Stimulated activated CD4-positive, alpha-beta T cell treated with anti-CD3 and anti-CD28 coated beads, Interleukin-1b, Interleukin-23, amount 100 ng/mL, for 4 hours (primary cell): ENCODE results near the gene SLC22A13.
"Not testable (repeated sequence)": the region's sequence is repeated elsewhere in the genome, so short reads cannot be mapped to it uniquely, and the experiment has no call there.

ENCODE experiments used
- DNase-seq, 2 donors: peaks; one replicate each; pipeline ENCODE4 v3.0.0-alpha.2; 2020; ENCODE audit warnings: low read depth in 2 of 2

Gene SLC22A13

DNA sequence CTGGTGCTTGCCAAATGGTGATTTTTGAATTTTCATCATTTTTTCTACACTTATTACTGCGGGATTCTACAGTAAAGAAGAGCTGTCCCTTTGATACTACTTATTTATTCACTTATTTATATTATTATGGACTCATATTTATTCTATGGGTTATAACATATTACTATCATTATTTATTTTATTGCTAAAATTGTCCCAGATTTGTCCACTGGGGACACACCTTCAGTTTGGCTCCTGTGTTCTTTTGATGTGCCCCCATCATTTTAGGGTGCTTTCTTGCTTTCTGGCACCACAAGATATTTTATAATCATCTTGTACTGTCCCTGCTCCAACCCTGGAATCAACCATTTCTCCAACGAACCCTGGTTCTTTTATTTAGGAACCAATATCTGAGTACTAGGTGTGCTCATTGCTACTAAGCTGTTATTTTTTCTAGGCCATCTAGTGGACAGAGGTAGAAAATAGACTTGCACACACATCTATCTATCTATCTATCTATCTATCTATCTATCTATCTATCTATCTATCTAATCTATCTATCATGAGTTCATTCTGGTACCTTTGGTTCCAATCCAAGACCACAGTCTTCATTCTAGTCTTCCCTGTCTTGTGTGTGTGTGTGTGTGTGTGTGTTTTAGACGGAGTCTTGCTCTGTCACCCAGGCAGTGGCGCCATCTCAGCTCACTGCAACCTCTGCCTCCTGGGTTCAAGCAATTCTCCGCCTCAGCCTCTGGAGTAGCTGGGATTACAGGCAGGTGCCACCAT is 32.5 kb downstream of the SLC22A13 start:
- DNase-seq: no peak

DNA sequence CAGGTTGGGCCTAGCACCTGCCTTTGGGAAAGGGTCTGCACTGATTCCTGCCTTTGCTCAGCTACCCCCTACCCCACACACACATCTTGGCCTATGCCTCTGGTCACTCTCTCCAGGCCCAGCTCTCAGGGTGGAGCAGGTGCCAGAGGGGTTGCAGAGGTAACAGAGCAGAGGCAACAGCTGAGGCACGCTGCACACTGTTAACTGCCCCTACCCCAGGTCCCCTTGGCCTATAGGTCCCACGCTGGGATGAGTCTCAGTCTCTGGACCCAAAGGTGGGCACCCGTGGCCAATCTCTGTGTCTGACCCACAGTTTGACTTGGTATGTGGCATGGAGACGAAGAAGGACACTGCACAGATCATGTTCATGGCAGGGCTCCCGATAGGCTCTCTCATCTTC is 41.3 kb downstream of the SLC22A13 start:
- DNase-seq: no peak

DNA sequence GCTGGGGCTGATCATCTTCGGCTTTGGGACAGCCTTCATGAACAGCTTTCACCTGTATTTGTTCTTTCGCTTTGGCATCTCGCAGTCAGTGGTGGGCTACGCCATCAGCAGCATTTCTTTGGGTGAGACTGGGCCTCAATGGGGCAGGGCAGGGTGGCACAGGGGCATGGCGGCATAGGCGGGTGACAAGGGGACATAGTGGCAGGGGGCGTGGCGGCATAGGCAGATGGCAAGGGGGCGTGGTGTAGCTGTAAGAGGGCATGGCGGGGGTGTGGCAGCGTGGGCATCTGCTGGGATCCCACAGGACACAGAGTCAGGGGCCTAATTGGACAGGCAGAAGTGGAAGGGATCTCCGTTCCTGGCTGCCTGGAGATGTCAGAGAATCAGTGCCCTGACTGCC is 42.0 kb downstream of the SLC22A13 start:
- DNase-seq: no peak

DNA sequence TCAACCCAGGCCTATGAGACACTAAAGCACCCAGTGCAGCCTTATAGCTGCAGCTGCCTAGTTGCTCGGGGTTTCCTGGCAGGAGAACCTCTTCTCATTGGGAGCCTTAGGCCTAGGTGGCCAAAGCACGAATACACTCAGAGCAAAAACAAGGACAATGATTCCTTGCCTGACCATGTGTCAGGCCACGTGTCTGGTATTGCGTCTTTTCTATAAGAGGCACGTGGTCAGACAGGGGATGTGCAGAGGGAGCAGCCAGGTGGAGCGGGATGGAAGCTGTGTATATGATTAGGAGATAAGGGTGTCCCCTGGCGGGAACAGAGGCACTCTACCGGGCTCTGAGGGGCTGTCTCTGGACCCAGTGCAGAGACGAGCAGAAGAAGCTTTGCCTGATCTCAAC is 42.8 kb downstream of the SLC22A13 start:
- no peak for DNase-seq

DNA sequence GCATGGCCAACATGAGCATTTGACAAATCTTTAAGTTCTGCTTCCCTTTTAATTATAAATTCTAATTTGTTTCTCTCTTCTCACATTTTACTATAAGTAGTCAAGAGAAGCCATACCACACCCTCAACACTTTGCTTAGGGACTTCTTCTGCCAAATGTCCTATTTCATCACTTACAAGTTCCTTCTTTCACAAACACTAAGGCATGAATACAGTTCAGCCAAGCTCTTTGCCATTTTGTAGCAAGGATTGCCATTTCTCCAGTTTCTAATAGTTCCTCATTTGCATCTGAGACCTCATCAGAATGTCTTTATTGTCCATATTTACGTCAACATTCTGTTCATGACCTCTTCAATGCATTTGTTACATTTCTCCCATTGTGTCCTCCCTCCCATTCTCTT is 45.9 kb downstream of the SLC22A13 start:
- DNase-seq: no peak

DNA sequence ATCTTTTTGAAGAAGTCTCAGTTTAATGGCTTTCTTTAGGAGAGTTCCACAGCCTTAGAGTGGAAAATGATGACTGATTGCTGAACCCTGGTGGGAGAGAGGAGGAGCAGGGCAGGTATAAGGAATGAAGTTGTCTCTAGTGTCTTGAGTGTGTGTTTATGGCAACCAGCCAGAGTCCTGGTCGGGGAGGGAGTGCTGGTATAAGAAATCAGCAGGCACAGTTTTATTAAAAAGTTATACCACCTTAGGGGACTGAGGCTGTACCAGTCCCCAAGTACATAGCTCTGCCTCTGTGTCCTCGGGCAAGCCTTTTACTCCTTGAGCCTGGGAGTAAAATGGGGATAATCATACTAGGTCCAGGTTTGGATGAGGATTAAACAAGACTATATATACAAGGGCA is 46.3 kb downstream of the SLC22A13 start:
- no peak for DNase-seq

DNA sequence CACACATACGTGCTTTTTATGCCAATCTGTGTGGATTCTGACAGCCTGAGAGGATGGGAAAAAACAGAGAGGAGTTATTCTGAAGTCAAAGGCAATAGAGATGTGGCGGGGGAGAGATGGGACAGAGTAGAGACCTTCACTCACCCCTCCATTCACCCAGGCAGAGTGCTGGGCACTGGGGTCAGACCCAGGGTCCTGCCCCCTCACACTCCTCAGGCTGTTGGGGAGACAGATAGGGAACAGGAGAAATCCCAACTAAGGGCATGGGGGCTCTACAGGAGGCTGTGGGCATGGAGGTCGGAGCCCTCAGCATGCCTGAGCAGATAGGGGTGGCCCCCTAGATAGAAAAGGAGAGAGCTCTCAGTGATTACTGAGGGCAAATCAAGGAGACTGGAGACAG is 46.7 kb downstream of the SLC22A13 start:
- no peak for DNase-seq

DNA sequence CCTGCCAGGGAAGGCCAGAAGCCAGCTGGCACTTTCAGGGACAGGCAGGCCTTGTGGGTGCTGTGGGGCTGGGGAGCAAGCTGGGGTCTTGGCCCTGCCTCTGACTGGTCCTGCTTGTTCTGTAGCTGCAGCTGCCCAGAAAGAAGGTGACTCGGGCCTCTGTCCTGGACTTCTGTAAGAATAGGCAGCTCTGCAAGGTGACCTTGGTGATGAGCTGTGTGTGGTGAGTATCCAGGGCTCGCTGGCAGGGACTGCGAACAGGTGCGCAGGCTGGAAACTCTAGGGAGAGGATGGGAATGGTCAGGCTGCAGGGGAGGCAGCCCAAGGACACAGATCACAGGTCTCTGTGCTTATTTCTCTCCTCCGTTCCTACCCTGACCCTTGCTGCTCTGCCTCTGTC is 47.7 kb downstream of the SLC22A13 start:
- no peak for DNase-seq

DNA sequence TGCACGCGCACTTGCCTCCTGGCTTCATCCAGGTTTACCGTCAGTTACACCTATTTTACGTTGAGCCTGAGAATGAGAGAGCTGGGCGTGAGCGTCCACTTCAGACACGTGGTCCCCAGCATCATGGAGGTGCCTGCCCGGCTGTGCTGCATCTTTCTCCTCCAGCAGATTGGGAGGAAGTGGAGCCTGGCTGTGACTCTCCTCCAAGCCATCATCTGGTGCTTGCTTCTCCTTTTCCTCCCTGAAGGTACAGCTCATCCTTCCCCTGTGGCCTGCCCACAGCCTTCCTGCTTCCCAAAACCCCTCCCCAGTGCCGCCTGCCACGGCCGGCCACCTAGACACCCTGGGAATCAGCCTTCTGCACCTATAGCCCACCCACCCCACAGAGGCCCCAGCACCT is 48.1 kb downstream of the SLC22A13 start:
- no peak for DNase-seq

DNA sequence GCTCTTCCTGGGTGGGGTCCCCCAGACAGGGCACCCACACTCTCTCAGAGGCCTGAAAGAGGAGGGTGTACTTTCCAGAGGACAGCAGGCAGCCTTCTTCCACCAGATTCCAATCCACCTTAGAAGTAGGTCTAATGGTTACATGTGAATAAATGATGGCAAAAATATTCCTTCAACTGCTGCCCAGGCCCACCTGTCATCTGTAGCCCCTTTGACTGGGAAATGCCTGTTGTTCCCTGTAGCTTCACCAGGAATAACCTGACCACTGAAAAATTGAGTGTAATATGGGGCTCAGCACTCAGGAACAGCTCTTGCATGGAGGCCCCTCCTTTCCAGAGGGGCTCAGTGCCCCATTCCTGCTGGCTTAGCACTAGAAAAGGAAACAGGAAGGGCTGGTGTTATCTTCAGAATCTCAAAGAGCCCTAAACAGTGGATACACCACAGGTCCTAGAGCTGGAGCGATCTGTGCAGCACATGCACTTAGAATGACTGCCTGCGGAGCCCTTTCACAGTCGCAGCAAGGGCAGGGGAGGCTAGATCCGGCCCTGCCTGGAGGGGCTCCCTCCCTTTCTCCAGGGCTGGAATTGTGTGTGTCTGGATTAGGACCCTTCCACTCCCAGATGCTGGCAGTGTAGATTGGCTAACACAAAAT is 48.6 kb downstream of the SLC22A13 start:
- DNase-seq: no peak

DNA sequence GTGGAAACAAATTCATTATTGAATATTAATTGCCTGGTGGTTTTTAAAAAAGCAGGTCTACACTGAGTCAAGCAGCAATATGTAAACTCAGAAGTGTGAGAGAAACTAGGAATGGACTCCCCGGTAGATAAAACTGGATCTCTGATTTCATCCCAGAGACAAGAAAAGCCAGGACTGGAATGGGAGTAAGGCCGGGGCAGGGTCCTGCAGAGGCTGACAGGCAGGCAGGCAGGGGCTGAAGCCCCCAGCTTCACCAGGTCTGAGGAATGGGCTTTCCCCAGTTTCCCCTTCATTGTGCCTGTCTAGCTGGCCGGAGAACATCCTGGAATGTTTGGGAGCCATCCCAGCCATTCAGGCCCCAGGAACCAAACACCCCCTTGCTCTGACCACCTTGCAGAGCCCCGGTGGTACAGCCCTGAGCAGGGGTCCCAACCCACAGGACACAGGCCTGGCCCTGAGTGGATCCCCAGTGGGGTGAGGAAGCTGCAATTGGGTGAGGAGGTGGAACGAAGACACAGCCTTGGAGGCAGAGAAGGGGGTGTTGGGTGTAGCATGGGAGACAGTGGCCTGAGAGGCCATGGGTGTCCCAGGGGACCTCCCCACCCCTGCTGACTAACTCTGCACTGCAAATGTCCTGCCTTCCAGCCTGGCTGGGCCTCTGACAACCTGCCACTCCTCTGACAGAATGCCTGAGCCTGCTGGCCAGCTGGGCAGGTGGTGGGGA is 49.3 kb downstream of the SLC22A13 start:
- DNase-seq: no peak

DNA sequence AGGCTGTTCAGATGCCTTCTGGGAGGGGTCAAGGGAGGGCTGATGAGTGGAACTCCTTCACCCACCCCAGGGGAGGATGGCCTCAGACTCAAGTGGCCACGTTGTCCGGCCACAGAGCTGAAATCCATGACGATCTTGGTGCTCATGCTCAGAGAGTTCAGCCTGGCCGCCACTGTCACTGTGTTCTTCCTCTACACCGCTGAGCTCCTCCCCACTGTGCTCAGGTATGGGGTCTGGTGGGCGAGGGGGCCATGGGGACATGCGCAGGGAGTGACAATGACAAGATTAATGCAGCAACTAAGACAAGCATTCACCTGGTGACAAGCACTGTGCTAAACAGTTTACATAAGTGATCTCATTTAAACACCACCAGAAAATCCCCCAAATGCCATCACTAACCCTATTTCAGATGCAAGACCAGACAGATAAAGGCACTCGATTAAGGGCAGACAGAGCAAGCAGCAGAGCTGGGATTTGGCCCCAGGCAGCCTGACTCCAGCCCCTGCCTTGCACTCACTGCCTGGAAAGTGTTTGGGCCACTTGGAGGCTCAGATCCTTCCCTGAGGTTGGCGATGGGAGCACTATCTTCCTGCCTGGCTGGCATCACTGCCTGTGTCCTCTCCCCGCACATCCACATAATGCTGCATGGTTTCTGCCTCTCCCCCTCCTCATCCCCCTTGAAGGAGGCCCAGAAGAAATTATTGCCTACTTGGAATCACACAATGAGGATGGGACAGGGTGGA is 50.0 kb downstream of the SLC22A13 start:
- no peak for DNase-seq

DNA sequence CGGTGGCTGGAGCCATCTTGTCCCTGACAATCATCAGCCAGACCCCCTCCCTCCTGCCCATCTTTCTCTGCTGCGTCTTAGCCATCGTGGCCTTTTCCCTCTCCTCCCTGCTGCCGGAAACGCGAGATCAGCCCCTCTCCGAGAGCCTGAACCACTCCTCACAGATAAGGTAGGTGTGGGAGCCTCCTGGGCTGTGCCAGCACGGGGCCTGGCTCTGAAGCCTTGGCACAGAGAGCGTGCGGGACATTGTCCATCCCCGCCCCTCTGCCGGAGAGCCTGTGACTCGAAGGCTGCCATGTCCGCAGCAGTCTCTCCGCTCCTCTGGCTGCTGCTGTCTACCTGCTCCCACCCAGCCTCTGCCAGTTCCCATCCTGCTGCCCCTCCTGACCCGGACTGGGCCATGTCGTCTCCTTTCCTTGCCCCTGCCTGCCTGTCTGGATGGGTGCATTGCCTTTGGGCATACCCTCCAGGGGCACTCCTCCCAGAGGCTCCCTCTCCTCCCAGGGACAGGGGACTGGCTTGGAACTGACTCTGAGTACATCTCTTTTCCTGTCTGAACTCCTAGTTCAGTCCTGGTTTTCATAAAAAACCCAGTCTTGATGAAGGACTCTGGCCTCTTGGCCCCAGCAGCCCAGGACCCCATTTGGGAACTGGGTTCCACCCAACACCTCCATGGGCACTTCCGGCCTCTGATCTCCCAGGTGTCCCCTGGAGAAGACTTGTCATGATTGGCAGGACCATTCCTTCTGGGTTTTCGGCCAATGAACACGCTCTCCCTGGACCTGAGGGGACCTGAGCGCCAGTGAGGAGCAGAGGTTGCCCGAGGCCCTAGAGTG is 51.0 kb downstream of the SLC22A13 start:
- DNase-seq: no peak

DNA sequence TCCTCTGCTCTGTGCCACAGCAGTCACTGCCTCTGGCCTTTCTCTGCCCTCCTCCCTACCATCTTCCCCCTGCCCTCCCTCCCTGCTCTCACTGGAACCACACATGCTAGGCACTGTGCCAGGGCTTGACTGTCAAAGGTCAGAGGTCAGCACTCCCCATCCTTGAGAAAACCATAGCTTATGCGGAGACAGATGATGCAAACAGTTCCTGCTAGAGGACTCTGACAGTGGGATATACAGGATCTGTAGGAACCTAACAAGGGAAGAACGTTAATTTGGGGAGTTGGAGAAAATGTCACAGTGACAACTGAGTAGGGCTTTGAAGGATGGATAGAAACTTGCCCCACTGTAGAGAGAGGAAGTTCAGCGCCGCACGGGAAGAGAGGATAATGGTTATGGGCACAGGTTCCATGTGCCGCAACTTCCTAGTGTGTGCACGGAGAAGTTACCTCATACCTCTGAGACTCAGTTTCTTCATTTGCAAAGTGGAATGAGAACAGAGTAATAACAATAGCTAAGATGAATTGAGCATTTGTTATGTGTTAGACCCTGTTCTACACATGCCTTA is 51.7 kb downstream of the SLC22A13 start:
- no peak for DNase-seq

DNA sequence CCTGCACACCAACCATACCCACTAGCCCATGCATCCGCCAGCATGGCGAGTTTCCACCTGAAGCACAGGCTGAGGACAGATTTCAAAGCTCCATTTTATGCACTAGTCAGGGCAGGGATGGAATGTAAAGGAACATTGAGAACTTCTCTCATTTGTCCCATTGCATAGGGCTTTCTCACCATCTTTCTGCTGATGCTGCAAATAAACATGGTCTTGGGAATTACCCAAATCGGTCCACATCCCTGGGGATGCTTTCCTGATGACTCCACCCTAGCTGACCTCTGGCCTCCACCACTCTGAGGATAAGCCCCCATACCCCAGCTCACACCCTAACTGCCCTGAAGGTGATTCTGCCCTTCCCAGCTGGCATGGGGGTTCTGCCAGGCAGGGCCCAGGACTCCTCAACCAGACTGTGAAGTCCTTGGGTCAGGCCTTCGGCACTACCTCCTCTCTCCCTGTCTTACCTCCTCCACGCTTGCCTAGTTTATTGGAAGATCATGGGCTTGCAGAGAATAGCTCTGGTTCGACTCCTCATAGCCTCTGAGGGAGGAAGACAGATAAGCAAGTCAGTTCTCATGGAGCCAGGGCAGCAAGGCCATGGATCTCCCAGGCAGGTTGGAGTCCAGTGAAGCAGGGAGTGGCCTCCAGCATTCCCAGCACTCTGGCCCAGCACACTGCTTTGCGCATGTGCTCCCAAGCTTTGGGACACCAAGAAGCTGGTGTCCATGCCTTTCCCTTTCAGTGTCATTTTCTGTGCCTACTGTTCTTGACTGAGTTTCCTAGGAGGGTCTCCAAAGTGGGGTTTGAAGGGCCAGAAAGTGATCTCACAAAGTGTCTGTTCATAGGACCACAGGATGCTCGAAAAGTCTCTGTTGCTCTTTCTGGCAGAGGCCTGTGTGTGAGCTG is 53.4 kb downstream of the SLC22A13 start:
- no peak for DNase-seq

DNA sequence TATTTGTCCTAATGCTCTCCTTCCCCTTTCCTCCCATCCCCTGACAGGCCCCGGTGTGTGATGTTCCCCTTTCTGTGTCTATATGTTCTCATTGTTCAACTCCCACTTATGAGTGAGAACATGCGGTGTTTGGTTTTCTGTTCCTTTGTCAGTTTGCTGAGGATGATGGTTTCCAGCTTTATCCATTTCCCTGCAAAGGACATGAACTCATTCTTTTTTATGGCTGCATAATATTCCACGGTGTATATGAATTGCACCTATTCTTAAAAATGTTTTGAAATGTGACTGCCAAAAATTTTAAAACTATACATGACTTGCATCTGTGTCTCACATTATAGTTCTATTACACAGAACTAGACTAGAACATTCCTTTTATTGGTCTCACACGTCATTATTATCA is 55.0 kb downstream of the SLC22A13 start:
- DNase-seq: not testable (repeated sequence)

DNA sequence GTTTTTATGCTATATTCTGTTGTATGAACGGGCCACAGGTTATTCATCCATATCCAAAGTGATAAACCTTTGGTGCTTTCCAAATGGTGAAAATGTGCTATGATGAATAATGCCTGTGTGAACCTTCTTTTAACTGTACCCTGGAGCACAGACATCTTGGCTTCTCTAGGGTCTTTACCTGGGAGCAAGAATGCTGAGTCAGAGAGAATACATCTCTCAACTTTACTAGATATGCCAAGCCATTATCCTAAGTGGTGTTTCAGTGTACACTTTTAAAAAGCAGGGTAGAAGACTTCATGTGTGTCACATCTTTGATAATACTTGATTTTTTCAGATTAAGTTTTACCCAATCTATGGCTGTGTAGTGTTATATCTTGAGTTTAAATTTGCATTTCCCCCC is 57.4 kb downstream of the SLC22A13 start:
- DNase-seq: no peak

DNA sequence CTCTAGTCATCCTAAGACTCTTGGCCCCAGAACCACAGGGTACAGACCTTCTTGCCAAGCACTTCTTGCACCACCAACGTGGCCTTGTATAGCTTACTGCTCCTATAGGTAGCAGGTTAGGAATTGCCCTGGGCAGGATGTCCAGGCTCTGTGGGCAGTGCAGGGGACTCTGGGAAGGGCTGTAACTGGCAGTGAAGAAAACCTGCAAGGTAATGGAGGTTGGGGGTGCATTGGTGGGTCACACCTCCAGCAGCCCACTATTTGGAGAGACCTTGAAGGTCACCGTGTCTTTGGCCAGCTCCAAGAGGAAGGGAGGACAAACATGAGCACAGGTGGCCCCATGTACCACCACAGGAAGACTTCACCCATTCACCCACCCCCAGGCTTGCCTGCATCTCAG is 59.6 kb downstream of the SLC22A13 start:
- DNase-seq: no peak

DNA sequence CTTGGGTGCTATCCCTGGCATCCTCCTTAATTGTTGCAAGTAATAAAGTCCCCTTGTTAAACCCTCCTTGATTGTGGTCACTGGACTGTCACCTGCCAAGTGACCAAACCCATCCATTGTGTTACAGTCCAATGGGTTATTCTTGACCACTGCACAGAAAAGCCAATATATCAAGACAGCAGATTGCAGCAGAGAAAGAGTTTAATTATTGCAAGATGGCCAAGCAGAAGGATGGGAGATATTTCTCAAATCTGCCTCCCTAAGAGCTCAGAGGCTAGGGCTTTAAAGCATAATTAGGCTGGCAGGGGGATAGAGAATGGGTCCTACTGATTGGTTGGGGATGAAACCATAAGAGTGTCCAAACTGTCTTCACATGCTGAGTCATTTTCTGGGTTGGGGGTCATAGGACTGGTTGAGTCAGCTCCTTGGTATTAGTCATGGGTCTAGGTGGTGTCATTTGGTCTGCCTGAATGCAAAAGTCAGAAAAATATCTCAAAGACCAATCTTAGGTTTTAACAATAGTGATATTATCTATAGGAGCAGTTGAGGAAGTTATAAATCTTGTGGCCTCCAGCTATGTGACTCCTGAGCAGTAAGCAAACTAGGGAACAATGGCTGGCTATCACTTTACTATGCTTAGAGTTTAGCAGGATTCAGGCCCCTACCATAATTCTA is 61.9 kb downstream of the SLC22A13 start:
- no peak for DNase-seq
